NCI-H2196 treated with DMSO at 0.1 percent for 48 hours (cell line): ENCODE measurements around the gene FBXO44.

Experiments
- DNase-seq: peaks from one replicate; lab custom pipeline; 2025; ENCODE audit not compliant: unreplicated experiment; lab: John Stamatoyannopoulos, UW

FBXO44 gene

DNA sequence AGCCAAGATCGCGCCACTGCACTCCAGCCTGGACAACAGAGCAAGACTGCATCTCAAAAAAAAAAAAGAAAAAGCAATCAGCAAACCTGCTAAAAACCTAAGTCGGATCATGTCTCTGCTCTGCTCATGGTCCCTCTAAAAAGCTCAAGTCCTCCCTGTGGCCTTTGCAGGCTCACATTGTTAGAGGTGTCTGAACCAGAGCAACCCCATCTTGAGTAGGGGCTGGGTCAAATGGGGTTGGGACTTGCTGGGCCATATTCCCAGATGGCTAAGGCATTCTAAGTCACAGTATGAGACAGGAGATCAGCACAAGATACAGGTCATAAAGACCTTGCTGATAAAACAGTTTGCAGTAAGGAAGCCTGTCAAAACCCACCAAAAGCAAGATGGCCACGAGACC lies 33.8 kb downstream of the FBXO44 start:
- DNase-seq = no peak

DNA sequence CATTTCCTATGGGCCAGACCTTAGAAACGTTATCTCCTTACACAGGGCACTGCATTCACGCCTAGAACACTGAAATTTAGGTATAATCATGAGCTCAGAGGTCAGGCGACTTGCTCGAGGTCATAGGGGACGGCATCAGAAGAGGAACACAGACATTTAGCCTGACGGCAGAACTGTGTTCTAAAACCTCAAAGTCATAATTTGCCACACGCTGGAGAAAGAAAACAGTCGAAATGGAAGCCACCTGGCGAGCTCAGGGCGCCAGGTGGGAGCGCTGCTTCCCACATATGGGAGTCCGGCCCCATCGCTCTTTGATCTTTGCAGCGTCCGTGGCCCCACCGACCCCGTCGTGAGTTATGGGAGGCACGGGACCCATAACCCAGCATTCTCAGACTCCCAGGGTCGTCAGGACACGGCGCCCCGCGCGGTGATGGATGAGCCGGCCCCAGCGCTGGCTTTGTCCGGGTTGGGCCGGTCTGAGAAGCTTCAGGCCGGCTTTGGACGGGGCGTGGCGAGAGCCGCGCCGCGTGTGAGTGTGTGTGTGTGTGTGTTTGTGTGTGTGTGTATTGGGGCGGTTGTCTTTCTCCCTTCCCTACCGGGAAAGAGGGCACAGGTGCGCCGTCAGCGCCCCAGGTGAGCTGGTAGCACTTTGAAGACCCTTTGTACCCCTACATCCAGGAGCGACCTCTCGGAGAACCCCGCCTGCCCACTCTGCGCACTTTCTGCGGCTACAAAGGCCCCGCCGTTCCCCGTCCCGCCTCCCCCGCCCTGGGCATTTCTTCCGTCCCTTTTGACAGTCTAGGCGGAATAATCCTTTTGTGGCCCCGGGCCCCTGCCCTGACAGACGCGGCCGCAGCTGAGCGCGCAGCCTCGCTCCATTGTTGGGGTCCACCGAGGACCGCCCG lies 36.0 kb downstream of the FBXO44 start:
- DNase-seq = no peak

DNA sequence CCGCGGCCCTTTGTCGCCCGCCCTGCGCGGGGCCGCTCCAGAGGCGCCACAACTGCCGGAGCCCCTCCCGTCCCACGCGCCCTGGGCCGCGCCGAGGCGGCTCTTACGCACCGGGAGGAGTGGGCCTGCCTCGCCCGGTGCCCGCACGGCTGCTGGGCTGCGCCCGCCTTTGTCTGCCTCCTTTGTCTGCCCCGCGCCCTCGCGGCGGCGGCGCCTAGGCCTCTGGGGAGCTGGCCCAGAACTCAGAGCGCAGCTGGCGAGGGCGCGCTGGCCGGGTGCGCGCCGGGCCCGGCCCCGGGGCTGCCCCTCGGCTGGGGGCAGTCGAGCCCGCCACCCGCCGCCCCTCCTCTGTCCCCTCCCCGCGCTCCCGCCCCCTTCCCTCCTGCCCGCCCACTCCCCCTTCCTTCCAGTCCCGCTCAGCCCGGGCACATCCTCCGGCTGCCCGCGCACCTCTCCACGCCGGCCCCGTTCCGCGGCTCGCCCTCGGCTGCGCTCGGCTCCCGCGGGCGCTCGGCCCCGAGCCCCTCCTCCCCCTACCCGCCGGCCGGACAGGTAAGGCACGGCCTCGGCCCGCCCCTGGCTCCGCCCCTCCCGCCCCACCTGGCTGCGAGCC lies 36.7 kb downstream of the FBXO44 start, which contains the start of gene DRAXIN:
Gene DRAXIN, plus strand, starts transcription at position 409 of the 613 bp plus-strand sequence. CDS start 14,549 bp downstream, outside the sequence.
- no peak for DNase-seq

DNA sequence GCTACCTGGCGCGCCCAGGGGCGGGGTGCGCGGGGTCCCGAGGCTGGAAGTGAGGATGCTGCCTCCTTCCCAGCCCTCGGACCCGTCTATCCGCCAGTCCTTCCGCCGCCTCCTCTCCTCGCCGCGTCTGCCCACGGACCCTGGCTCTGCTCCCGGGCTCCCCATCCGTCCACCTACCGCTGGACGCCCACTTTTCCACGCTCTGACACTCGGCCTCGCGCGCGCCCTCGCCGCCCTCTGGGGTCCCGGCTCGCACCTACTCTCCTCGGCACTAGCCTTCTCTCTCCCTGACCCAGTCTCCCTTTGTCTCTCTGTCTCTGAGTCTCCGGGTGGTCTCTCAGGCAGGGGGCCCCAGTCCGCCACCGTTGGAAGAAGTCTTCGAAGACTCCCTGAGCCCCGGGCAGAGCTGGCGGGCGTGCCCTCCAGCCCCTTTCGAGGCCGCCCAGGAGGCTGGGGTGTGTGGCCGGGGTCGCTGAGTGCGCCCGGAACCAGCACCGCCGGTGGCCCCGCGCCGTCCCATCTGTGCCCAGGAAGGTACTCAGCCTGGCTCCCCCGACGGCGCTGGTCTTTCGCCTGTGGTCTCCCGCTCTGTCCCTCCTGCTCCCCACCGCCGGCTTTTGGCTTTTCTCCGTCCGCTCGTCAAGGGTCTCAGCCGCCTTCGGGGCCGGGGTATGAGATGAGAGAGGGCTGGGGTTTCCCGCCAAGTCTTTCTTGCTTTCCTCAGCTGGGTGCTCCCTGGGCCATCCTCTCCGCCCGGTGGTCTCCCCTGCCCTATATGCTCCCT lies 37.4 kb downstream of the FBXO44 start:
- DNase-seq = no peak

DNA sequence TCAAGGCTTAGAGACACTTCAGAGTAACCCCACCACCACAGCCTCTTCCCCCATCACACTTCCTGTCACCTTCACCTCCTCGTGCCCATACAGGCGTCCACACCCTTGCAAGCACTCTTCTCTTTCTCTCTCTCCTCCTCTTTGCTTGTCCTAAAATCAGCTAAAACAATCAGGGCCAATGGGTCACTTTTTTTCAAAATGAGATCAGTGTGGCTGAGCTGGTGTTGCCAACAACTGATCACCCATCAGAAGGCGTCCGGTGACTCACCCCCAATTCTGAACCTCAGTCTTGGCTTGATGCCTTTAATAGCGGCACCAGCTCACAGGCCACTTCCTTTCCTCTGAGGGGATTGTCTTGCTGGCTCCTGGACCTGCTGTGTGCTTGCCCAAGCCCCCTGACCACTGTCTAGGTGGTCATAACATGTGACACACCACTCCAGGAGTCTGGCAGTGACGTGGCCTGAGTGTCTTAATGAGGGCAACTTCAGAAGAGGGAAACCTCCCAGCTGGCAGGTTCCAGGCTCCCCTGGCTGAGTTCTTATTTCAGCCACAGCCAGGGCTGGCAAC lies 38.4 kb downstream of the FBXO44 start:
- peak; percentile 23 for DNase-seq

DNA sequence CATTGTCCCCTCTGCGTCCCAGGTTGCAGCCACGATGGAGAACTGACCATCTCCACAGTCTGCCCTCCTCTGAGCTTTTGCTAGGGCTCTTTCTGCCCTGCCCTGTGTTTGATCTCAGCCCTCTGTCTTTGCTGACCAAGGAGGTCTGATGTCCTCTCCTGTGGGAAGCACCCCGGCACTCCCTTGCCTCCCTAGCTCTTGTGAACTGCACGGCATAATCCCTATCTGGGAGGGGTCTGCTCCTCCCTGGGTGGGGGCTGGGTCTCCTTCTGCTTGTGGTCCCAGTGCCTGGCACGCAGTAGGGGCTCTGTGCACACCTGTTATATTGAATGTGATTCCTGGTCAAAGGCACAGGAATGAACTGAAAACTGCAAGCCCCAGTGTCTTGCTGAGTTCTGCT lies 39.2 kb downstream of the FBXO44 start:
- DNase-seq = no peak

DNA sequence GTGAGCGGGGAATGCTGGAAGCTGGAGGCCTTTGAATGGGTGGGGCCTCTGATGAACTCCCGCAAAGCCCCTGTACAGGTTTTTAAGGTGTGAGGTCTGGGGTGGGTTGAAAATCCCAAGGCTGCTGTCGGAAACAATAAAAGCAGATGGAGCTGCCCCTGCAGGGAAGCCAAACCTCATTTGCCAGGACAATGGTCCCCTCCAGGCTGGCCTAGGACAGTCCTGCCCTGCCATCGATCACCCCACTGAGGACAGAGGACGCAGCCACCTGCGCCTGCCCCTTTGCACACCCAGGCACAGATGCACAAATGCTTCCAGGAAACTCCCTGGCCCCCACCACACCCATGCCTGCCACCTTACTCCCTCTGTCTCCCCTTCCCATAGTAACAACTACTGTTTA lies 41.2 kb downstream of the FBXO44 start:
- no peak for DNase-seq

DNA sequence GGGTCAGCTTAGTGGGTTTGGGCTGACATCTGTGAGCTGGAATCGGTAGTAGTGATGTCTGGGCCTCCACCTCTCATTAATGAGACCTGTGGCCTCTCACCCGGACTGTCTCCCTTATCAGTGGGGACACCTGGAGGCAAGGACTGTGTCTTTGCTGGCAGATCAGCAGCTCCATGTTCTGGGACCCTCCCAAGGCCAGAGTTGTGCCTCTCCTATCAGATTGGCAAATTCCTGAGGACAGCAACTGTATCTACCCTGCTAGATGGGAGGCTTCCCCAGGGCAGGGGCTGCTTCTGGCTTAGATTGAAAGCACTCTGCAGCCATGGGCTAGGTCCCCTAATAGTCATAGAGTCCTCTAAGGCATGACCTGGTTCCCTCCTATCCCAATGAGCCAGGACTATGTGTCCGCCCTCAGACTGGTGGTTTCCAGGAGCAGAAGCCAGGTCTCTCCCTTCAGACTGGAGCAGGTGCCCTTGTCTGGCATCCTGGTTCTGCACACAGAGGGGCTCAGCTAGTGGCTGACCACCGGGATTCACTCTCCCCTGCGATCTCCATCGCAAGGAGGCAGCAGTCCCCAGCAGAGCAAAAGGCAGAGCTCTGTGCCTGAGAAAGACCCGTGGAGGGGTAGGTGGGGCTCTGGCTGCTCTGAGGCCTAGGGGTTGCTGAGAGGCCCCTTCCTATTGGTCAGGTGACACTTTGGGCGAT lies 42.7 kb downstream of the FBXO44 start:
- no peak for DNase-seq

DNA sequence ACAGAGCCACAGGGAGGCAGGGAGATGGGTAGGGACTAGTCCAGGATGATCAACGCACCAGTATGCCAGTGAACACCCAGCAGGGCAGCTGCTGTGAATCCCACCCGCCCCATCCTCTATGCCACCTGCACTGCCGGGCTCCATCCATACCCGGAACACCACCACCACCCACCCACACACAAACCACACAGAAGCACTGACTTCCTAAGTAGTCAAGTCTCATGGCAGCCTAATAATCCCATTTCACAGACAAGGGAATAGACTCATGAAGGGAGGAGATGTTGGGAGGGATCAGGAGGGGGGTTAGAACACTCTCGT lies 43.2 kb downstream of the FBXO44 start:
- no peak for DNase-seq

DNA sequence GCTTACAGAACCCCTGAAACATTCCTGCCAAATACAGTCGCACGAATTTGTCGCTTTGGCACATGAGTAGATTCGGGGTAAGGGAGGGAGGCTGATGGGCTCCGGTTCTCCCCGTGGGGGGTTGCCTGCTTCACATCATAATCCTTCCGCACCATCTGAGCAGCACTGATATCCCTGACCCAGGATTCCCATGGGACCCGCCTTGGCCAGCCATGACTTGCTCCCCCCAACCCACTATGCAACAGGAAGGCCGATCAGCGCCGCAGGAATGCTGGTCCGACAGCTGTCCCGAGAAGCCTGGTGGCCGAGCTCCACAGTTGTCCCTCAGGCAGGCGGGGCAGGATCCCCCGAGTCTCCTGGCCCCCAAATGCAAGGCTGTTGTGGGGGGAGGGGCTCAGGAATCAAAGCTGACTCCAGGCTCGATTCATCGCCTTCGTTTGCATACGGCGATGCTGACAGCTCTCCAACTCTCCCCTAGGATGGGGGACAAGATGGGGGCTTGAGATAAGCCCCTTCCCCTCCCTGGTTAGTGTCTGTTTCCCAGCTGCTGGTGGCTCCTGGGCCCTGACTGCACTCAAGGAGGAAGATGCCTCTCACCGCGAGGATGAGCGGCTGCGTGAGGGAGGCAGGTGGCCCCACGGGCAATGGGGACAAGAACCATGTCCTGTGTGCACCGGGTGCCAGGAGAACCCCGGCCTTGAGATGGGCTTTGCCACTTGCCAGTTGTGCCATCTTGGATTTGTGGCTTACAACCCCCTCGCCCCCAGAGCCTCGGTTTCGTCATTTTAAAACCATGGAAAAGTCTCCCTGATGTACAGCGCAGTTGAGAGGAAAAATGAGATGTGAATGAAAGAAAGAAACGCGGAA lies 46.2 kb downstream of the FBXO44 start:
- DNase-seq = no peak

DNA sequence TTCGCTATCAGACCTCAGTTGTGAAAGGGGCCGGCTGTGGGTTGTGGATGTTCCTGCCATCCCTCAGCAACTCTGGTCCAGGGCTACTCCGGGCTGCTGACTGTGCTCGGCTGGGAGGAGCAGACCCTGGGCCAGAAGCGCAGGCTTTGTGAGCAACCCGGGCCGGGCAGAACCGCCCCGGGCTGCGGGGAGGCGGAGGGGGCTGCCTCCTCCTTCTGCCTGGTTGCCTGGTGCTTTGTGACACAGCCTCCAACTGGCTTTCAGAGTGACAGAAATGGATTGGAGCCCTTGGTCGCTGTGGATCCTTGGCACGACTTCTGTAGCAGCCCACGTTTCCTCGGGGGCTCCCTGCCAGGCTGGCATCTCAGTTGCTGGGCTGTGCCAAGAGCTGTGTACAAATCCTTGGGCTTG lies 46.9 kb downstream of the FBXO44 start:
- DNase-seq = no peak

DNA sequence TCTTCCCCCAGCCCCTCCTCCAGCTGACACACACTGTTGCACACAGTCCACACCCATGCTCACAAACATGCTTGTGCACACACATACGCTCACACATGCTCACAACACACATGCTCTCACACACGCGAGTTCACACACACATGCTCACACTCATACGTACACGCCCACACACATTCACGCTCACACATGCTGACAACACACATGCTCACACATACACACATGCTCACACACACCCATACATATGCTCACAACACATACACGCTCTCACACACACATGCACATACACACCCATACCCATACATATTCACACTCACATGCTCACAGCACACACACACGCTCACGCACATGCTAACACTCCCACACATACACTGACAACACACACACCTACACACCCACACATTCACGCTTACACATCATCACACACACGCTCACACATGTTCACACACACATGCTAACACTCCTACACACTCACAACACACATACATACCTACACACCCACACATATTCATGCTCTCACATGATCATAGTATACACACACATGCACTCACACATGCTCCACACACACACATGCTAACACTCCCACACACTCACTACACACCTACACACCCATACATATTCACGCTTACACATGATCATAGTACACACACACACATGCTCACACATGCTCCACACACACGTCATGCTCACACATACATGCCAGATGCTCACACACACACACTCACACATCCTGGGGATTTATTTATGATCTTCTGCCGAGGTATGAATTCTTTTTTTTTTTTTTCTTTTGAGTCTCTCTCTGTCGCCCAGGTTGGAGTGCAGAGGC lies 47.5 kb downstream of the FBXO44 start:
- DNase-seq = no peak

DNA sequence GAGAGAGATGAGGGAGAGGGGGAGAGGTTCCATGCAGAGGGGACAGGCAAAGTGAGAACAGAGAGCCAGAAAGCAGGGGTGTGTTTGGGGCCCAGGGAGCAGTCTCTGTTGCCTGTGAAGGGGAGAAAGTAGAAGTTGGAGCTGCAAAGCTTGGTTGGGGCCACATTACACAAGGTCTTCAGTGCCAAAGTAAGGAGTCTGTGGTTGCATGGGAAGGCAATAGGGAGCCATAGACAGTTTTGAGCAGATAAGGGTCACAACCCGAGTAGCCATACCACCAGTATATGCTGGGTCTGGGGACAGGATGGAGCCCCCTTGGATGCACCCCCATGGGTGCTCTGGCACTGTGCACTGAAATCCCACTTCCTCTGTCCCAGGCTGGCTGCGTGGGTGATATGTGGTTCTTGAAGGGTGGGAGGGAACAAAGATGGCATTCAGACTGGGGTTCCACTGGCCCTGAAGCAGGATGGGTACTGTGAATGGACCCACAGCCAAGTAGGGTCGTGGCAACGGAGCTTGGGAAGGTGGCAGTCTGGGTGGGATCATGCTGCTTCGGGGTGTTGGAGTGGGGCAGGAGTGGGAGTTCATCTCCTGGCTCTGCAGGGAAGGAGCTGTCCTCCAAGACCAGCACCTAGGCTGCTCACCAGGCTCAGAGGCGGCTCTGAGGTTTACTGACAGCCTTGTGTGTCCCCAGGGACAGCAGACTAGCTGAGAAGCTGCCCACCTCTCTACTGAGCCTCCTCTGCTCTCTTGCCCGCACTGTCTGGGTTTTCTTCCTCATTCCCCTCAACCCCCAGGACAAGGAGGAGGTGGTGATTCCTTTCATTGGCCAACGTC lies 48.9 kb downstream of the FBXO44 start:
- no peak for DNase-seq

DNA sequence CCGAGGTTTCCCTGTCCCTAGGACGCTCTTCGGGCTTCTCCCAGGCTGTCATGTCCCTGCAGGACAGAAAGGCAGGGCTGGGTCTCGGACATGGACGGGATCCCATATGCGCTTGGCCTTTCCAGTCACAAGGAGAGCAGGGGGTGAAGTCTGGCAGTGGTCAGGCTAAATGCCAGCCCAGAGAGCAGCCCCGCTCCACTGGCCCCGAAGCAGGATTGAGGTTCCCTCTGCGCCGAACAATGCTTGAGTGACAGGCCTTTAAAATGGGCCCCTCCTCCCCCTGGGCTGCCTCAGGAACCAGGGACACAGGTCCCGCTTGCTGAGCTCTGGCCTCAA lies 49.5 kb downstream of the FBXO44 start:
- DNase-seq = no peak

DNA sequence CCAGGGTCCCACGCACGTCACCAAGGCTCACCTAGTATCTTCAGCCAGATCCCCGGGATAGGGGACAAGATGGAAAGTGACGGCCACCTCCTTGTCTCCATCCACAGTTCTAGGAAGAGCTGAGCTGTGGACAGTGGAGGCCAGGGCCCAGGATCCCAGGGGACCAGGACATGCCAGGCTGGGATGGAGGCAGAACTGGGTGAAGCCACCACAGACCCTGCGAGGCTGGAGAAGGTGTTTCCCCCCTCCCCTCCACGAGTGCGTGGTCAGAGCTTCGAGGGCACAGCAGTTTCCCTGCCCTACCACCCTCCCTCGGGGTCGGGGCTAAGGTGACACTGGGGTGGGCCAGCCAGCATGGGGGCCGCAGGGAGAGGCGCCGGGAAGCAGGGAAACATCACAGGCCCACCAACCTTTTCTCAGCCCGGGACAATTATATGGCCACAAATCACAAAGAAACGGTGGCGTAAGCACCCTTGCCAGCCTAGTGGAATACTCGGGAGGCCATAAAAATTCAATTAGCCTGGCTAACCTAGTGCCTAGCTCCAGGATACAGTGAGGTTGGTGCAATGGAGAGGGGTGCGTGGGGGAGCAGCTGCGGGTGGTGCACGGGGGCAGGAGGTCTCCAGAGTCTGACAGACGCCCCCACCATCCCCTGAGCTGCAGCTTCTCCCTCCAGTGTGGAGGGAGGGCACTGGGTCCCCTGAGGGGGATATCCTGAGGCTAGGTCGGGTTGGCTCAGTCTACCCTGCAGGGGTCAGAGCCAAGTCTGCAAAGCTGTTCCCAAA lies 50.2 kb downstream of the FBXO44 start:
- DNase-seq = no peak

DNA sequence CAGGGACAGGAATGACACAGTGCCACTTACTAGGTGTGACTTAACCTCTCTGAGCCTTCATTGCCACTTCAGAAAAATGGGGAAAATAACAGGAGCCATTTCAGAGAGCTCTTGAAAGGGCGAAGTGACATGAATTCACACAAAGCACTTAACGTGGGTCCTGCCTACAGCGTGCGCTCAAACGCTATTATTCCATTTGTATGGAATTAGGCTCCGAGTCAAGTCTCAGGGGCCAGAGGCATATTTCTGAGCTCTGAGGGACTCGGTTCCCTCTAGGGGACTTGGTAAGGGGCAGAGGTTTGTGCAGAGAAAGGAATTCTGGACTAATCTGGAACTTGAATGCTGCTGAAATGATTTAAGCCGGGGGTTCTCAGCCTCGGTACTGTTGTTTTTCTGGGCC lies 50.9 kb downstream of the FBXO44 start:
- DNase-seq = no peak

DNA sequence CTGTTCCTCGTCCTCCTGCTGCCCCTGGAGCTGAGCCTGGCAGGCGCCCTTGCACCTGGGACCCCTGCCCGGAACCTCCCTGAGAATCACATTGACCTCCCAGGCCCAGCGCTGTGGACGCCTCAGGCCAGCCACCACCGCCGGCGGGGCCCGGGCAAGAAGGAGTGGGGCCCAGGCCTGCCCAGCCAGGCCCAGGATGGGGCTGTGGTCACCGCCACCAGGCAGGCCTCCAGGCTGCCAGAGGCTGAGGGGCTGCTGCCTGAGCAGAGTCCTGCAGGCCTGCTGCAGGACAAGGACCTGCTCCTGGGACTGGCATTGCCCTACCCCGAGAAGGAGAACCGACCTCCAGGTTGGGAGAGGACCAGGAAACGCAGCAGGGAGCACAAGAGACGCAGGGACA lies 51.6 kb downstream of the FBXO44 start:
- no peak for DNase-seq
